Stomach (tissue), 4 donors: ENCODE measurements around the gene GPR42.

Experiments used
- CTCF ChIP-seq, 7 experiments: fragments of 450-650 bp in 4 of 7; fragments of 200-600 bp in 3 of 7; sonication (generic) in 3 of 7; IDR thresholded peaks; one replicate each; pipeline ENCODE4 v1.5.1; 2016 to 2019; ENCODE audit warnings: antibody characterized with exemption in 7 of 7, control low read depth in 2 of 7, mild to moderate bottlenecking in 1 of 7
- EP300 ChIP-seq: sonication (generic); formaldehyde crosslinking; IDR thresholded peaks from one replicate; pipeline ENCODE4 v1.6.1; 2017; ENCODE audit warnings: antibody characterized with exemption
- POLR2A ChIP-seq, 4 donors: fragments of 450-650 bp; IDR thresholded peaks; one replicate each; pipeline ENCODE4 v1.6.1; 2016; ENCODE audit warnings: antibody characterized with exemption in 4 of 4, control low read depth in 2 of 4, mild to moderate bottlenecking in 1 of 4, moderate library complexity in 1 of 4
- POLR2AphosphoS5 ChIP-seq, 3 donors: sonication (generic); formaldehyde crosslinking; IDR thresholded peaks; one replicate each; pipeline ENCODE4 v1.6.1; 2016; ENCODE audit warnings: antibody characterized with exemption in 3 of 3

- TF ChIP-seq CTCF (IDR thresholded peaks at IDR 0.05) (no peak), EP300 (no peak), POLR2A (IDR thresholded peaks at IDR 0.05) (no peak), POLR2AphosphoS5 (IDR thresholded peaks at IDR 0.05) (no peak)
Measured at GRCh38 chr19:35322014-35322413, 48.9 kb upstream of the GPR42 start.
